ENCODE measurements around the gene APOH.

Gene APOH

GRCh38 chr17:66234611-66235010, 5.4 kb upstream of the APOH start:
- no peak for DNase-seq (ENCODE audit: low spot score)

- no peak for DNase-seq (ENCODE audit: low spot score)
Observed at GRCh38 chr17:66233023-66233753, 4.0 kb upstream of the APOH start.

- no peak for DNase-seq (ENCODE audit: low spot score)
Observed at GRCh38 chr17:66230922-66231591, 1.8 kb upstream of the APOH start.

GRCh38 chr17:66229783-66230538, 746 bp upstream of the APOH start:
- DNase-seq (ENCODE audit: low spot score): no peak

- DNase-seq (ENCODE audit: low spot score): no peak
Observed at GRCh38 chr17:66227212-66228045, 1.8 kb downstream of the APOH start.

- DNase-seq (ENCODE audit: low spot score): no peak
Observed at GRCh38 chr17:66222798-66223350, 6.3 kb downstream of the APOH start.

- DNase-seq (ENCODE audit: low spot score): no peak
Observed at GRCh38 chr17:66221755-66222530, 7.3 kb downstream of the APOH start.

- no peak for DNase-seq (ENCODE audit: low spot score)
Observed at GRCh38 chr17:66221343-66221742, 7.9 kb downstream of the APOH start.

GRCh38 chr17:66220079-66220835, 9.0 kb downstream of the APOH start:
- no peak for DNase-seq (ENCODE audit: low spot score)

- DNase-seq (ENCODE audit: low spot score): no peak
Observed at GRCh38 chr17:66215529-66215911, 13.7 kb downstream of the APOH start.

GRCh38 chr17:66214884-66215528, 14.2 kb downstream of the APOH start:
- DNase-seq (ENCODE audit: low spot score): no peak

GRCh38 chr17:66211047-66211810, 18.0 kb downstream of the APOH start:
- no peak for DNase-seq (ENCODE audit: low spot score)

- no peak for DNase-seq (ENCODE audit: low spot score)
Observed at GRCh38 chr17:66210208-66210574, 19.0 kb downstream of the APOH start.

GRCh38 chr17:66207936-66208335, 21.3 kb downstream of the APOH start:
- no peak for DNase-seq (ENCODE audit: low spot score)

GRCh38 chr17:66203274-66204015, 25.8 kb downstream of the APOH start:
- no peak for DNase-seq (ENCODE audit: low spot score)

GRCh38 chr17:66200685-66201092, 28.5 kb downstream of the APOH start:
- DNase-seq (ENCODE audit: low spot score): no peak

- DNase-seq (ENCODE audit: low spot score): no peak
Observed at GRCh38 chr17:66198242-66198641, 31.0 kb downstream of the APOH start.

GRCh38 chr17:66192378-66192687, 36.9 kb downstream of the APOH start:
- no peak for DNase-seq (ENCODE audit: low spot score)
